ENCODE measurements around the gene MPV17L2. TPM values are rescaled to one million over a fixed set of nuclear protein-coding genes. Genes with fewer than 3 reads are reported as not detected.

The MPV17L2 gene
- polyA plus RNA-seq (2012; ENCODE audit: low read depth, missing spikeins) = 10.6 TPM

GRCh38 chr19:18192673-18193387 lies at the start of gene MPV17L2:
TSS of gene MPV17L2 (plus strand) at chr19:18193218. CDS start at chr19:18193282, 64 bp downstream.
- FAIRE-seq = peak; percentile 100
- TF ChIP-seq TAF1 (IDR thresholded peaks at IDR 0.05; ENCODE audit: low read depth, low read length) = peak; percentile 60
- TF ChIP-seq SPI1 (IDR thresholded peaks at IDR 0.05; ENCODE audit: low read depth, low read length) = no peak
- TF ChIP-seq PAX5 (IDR thresholded peaks at IDR 0.05; ENCODE audit: insufficient read depth, low read length, severe bottlenecking) = no peak
- peak; percentile 18; the same call in 1 of the 2 replicates for TF ChIP-seq POLR2A (IDR thresholded peaks at IDR 0.05; ENCODE audit: low read depth, low read length)
- peak; percentile 94 for DNase-seq (ENCODE audit: insufficient read length, low spot score)

GRCh38 chr19:18143902-18144301 lies 49.1 kb upstream of the MPV17L2 start:
- DNase-seq (ENCODE audit: insufficient read length, low spot score) (no peak), FAIRE-seq (no peak)
- TF ChIP-seq POLR2A (IDR thresholded peaks at IDR 0.05; ENCODE audit: low read depth, low read length) (no peak), POLR2AphosphoS5 (IDR thresholded peaks at IDR 0.05; ENCODE audit: low read depth, low read length) (no peak), PAX5 (IDR thresholded peaks at IDR 0.05; ENCODE audit: insufficient read depth, low read length, severe bottlenecking) (no peak), TAF1 (IDR thresholded peaks at IDR 0.05; ENCODE audit: low read depth, low read length) (no peak), POU2F2 (IDR thresholded peaks at IDR 0.05; ENCODE audit: low read depth, low read length) (no peak), SPI1 (IDR thresholded peaks at IDR 0.05; ENCODE audit: low read depth, low read length) (no peak)

- no peak for FAIRE-seq
- no peak for DNase-seq (ENCODE audit: insufficient read length, low spot score)
- TF ChIP-seq TAF1 (IDR thresholded peaks at IDR 0.05; ENCODE audit: low read depth, low read length) (no peak), POLR2A (IDR thresholded peaks at IDR 0.05; ENCODE audit: low read depth, low read length) (no peak), PAX5 (IDR thresholded peaks at IDR 0.05; ENCODE audit: insufficient read depth, low read length, severe bottlenecking) (no peak), POU2F2 (IDR thresholded peaks at IDR 0.05; ENCODE audit: low read depth, low read length) (no peak), POLR2AphosphoS5 (IDR thresholded peaks at IDR 0.05; ENCODE audit: low read depth, low read length) (no peak), SPI1 (IDR thresholded peaks at IDR 0.05; ENCODE audit: low read depth, low read length) (no peak)
Observed at GRCh38 chr19:18144361-18144760, 48.7 kb upstream of the MPV17L2 start.

- FAIRE-seq (no peak), DNase-seq (ENCODE audit: insufficient read length, low spot score) (no peak)
- TF ChIP-seq POLR2AphosphoS5 (IDR thresholded peaks at IDR 0.05; ENCODE audit: low read depth, low read length) = no peak
- TF ChIP-seq POU2F2 (IDR thresholded peaks at IDR 0.05; ENCODE audit: low read depth, low read length) = no peak
- TF ChIP-seq PAX5 (IDR thresholded peaks at IDR 0.05; ENCODE audit: insufficient read depth, low read length, severe bottlenecking) = no peak
Observed at GRCh38 chr19:18144906-18145305, 48.1 kb upstream of the MPV17L2 start.

- FAIRE-seq (no peak), DNase-seq (ENCODE audit: insufficient read length, low spot score) (no peak)
- TF ChIP-seq TAF1 (IDR thresholded peaks at IDR 0.05; ENCODE audit: low read depth, low read length) (no peak), POU2F2 (IDR thresholded peaks at IDR 0.05; ENCODE audit: low read depth, low read length) (no peak), PAX5 (IDR thresholded peaks at IDR 0.05; ENCODE audit: insufficient read depth, low read length, severe bottlenecking) (no peak), SPI1 (IDR thresholded peaks at IDR 0.05; ENCODE audit: low read depth, low read length) (no peak), POLR2AphosphoS5 (IDR thresholded peaks at IDR 0.05; ENCODE audit: low read depth, low read length) (no peak), POLR2A (IDR thresholded peaks at IDR 0.05; ENCODE audit: low read depth, low read length) (no peak)
Observed at GRCh38 chr19:18145391-18145999, 47.5 kb upstream of the MPV17L2 start.

GRCh38 chr19:18147396-18147795 lies 45.6 kb upstream of the MPV17L2 start:
- FAIRE-seq = no peak
- DNase-seq (ENCODE audit: insufficient read length, low spot score) = no peak
- TF ChIP-seq POLR2A (IDR thresholded peaks at IDR 0.05; ENCODE audit: low read depth, low read length) (no peak), SPI1 (IDR thresholded peaks at IDR 0.05; ENCODE audit: low read depth, low read length) (no peak), POU2F2 (IDR thresholded peaks at IDR 0.05; ENCODE audit: low read depth, low read length) (no peak), PAX5 (IDR thresholded peaks at IDR 0.05; ENCODE audit: insufficient read depth, low read length, severe bottlenecking) (no peak), TAF1 (IDR thresholded peaks at IDR 0.05; ENCODE audit: low read depth, low read length) (no peak), POLR2AphosphoS5 (IDR thresholded peaks at IDR 0.05; ENCODE audit: low read depth, low read length) (no peak)

GRCh38 chr19:18149596-18149975 lies 43.4 kb upstream of the MPV17L2 start:
- no peak for DNase-seq (ENCODE audit: insufficient read length, low spot score)
- TF ChIP-seq POLR2A (IDR thresholded peaks at IDR 0.05; ENCODE audit: low read depth, low read length) (no peak), POLR2AphosphoS5 (IDR thresholded peaks at IDR 0.05; ENCODE audit: low read depth, low read length) (no peak), POU2F2 (IDR thresholded peaks at IDR 0.05; ENCODE audit: low read depth, low read length) (no peak), TAF1 (IDR thresholded peaks at IDR 0.05; ENCODE audit: low read depth, low read length) (no peak), SPI1 (IDR thresholded peaks at IDR 0.05; ENCODE audit: low read depth, low read length) (no peak), PAX5 (IDR thresholded peaks at IDR 0.05; ENCODE audit: insufficient read depth, low read length, severe bottlenecking) (no peak)
- FAIRE-seq = no peak

- TF ChIP-seq POU2F2 (IDR thresholded peaks at IDR 0.05; ENCODE audit: low read depth, low read length) = no peak
- no peak for TF ChIP-seq TAF1 (IDR thresholded peaks at IDR 0.05; ENCODE audit: low read depth, low read length)
- TF ChIP-seq POLR2A (IDR thresholded peaks at IDR 0.05; ENCODE audit: low read depth, low read length) = no peak
- TF ChIP-seq POLR2AphosphoS5 (IDR thresholded peaks at IDR 0.05; ENCODE audit: low read depth, low read length) = no peak; the same call in 1 of the 2 replicates
- TF ChIP-seq SPI1 (IDR thresholded peaks at IDR 0.05; ENCODE audit: low read depth, low read length) = no peak
- no peak for TF ChIP-seq PAX5 (IDR thresholded peaks at IDR 0.05; ENCODE audit: insufficient read depth, low read length, severe bottlenecking)
- DNase-seq (ENCODE audit: insufficient read length, low spot score) = no peak
- FAIRE-seq = peak; percentile 80
Observed at GRCh38 chr19:18150776-18151624, 42.0 kb upstream of the MPV17L2 start.

GRCh38 chr19:18152442-18152816 lies 40.6 kb upstream of the MPV17L2 start:
- TF ChIP-seq POLR2AphosphoS5 (IDR thresholded peaks at IDR 0.05; ENCODE audit: low read depth, low read length) = no peak
- peak; percentile 91 for TF ChIP-seq POU2F2 (IDR thresholded peaks at IDR 0.05; ENCODE audit: low read depth, low read length)
- TF ChIP-seq TAF1 (IDR thresholded peaks at IDR 0.05; ENCODE audit: low read depth, low read length) = peak; percentile 42; the same call in 1 of the 2 replicates
- TF ChIP-seq SPI1 (IDR thresholded peaks at IDR 0.05; ENCODE audit: low read depth, low read length) = peak; percentile 98
- TF ChIP-seq PAX5 (IDR thresholded peaks at IDR 0.05; ENCODE audit: insufficient read depth, low read length, severe bottlenecking) = no peak
- peak; percentile 58 for TF ChIP-seq POLR2A (IDR thresholded peaks at IDR 0.05; ENCODE audit: low read depth, low read length)
- DNase-seq (ENCODE audit: insufficient read length, low spot score) (peak; percentile 99), FAIRE-seq (no peak)
